ENCODE results near the gene TAX1BP1. TPM values are rescaled to one million over a fixed set of nuclear protein-coding genes. Genes with fewer than 3 reads are reported as not detected.
"Not testable (repeated sequence)": the region's sequence is repeated elsewhere in the genome, so short reads cannot be mapped to it uniquely, and the experiment has no call there.

TAX1BP1 gene
- total RNA-seq, 1 experiment from 2014 or later = 27.0 TPM

DNA sequence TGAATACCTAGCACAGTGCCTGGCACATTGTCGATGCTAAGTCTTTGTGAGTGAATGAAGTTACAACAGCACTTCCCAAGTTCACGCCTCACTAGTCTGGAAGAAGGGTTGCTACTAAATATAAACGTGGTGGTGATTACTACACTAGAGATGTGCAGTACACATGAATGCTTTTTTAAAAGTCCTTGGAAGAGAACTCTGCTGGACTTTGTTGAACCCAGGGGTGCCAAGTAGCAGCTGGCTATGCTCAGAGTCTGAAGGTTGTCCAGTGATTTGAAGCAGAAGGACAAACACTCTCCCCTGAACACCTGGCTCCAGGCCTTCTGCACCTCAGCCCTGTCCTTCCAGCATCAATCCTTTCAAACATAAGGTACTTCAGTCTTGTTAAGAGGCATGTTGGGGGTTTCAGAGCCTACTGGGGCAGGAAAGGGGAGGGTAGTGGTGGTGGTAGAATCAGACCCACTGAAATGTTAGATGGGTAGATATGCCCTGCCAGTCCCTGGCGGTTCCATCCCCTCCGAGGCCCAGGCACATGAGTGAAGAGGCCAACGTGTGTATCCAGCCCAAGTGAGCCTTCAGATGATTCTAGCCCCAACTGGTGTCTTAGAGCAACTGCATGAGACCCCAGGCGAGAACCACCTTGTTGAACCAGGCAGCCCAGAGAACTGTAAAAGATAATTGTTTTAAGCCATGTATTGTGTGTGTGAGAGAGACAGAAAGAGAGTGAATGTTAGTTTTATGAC, 94.4 kb downstream of the TAX1BP1 start:
- no peak for DNase-seq (ENCODE audit: low spot score)
- in situ Hi-C loops (cut with HindIII; ENCODE audit: low sequenced_read_pairs) = no loop called here

DNA sequence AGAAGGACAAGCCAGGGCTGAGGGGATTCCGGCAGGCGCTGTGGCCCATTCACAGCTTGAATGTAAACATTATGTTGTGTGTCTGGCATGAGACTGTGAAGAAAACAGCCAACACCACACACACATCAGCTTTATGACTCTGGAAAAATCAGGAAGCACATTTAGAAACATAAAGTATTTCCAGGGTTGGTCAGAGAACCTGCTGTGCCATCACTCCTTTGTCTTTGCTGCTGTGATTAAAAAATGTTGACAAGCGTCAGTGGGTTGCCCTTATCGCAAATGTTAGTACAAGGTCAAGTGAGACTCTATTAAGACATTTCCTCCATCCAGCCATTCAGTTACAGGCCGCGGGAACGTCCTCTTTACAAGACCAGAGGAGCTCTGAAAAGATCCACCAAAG, 95.4 kb downstream of the TAX1BP1 start:
- in situ Hi-C loops (cut with HindIII; ENCODE audit: low sequenced_read_pairs) = no loop called here
- DNase-seq (ENCODE audit: low spot score) = no peak

DNA sequence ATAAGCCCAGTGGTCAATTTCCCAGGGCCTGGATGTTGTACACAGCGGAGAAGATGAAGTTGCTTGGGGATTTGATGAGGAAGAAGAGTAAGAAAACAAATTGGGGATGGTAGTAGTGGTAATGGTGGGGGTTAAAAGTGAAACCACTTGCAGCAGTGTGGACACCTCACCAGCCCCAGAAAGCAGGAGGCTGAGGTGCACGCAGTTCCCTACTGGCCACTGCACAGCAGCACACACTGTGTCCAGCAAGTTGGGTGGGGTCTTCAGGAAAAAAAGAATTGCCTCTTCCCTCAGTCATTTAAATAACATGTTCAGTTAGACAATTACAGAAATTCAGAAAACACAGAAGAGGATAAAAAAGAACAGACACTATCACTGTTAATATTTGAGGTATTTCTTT, 96.6 kb downstream of the TAX1BP1 start:
- in situ Hi-C loops (cut with HindIII; ENCODE audit: low sequenced_read_pairs) = no loop called here
- no peak for DNase-seq (ENCODE audit: low spot score)

DNA sequence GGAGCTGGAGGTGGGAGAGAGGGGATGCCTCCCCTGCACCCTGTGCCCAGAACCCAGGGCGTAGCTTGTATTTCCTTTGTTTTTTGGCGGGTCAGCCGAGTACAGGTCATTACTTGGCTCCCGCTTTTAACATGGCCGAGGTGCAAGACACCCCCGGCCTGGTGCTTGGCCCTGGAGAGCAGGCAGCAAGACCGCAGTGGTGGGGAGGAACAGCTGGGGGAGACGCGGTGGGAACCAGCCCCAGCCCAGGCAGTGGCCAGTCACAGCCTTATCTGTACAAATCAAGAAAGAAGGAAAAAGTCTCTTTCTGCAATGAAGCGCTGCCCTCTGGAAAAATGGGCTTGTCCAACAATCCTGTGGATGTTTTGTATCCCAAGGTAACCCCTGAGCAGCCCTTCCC, 99.1 kb downstream of the TAX1BP1 start:
- no peak for DNase-seq (ENCODE audit: low spot score)
- in situ Hi-C loops (cut with HindIII; ENCODE audit: low sequenced_read_pairs) = no loop called here

DNA sequence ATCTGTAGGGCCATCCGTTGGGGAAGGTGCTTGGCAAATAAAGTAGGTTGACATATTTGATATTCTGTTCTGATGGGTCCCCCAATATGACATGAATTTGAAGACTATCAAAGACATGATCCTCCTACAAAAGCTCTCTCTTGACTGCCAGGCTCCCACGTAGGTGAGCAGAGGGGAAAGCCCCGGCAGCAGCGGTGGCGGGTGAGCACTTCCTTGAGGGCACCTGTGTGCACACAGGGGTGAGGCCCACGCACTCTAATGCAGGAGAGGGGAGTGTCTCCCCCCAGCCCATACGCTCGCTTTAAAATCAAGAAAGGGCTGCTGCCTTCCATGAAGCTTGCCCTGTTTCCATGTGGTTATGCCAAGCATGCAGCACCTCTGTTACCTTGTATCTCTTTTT, 100.4 kb downstream of the TAX1BP1 start:
- in situ Hi-C loops (cut with HindIII; ENCODE audit: low sequenced_read_pairs) = no loop called here
- DNase-seq (ENCODE audit: low spot score) = no peak

DNA sequence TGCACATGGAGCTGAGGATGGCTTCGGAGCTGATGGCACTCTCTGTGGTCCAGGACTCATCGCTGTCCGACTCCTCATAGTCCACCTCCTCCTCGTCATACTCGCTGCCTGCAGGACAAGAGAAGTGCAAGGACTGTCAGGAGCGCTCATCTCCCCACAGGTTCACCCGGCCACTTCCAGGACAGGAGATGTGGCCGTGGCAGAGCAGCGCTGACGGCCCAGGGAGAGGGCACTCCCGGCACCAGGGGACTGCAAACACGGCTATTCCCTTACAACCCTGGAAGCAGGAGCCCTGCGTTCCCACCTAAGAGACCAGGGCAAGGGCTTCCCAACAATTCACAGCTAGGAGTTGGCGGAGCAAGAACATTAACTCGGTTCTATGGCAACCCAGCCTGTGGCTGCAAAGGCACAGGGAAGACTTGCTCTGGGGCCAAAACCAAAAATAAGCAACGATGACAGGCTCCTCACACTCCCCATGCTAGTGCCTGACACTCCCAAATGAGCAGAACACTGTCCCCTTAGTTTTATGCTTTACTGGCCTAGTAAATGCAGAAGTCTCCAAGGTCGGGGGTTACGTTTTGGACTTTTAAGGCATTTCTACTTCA, 100.9 kb downstream of the TAX1BP1 start:
- in situ Hi-C loops (cut with HindIII; ENCODE audit: low sequenced_read_pairs) = no loop called here
- no peak for DNase-seq (ENCODE audit: low spot score)

DNA sequence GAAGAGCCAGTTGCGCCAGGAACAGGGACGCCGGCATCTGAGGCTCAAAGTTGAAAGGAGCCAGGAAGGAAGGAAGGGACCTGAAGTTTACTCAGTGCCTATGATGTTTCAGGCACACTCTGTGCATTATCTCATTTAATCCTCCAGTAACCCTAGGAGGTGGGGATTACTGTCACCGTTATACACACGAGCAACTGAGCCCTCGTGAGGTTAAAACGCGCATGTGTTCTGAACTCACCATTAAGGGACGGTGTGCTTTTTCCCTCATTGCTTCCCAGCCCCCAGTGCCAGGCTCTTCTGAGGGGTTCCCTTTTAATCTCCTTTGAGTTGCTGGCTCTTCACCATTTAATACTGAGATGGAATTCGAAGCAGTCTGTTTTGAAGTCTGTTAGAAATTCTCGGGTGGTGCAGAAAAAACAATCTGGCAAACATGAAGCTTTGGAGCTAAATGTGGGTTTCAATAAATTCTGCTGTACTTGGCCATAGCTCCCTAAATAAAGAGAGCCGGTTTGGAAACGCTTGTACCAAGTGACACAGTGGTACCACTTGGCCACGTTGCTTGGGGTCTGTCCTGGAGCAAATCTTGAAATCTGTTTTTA, 102.2 kb downstream of the TAX1BP1 start:
- DNase-seq (ENCODE audit: low spot score) = no peak
- in situ Hi-C loops (cut with HindIII; ENCODE audit: low sequenced_read_pairs) = no loop called here

DNA sequence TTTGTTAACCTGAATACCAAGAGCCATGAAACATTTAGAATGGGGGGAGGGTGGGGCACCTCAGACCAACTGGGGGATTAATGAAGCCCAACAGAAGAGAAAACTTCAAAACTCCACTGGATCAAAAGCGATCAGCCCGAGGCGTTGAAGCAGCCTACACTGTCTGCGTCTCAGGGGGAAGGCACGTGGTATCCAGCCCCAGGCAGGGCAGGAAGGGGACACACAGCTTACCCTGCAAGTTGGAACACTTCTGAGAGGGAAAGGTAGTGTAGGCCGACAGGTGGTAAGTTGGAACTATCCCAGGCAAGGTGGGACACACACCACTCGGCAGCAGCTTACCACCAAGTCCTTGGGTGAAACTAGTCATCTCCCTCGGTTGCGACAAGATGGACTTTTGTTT, 102.9 kb downstream of the TAX1BP1 start:
- DNase-seq (ENCODE audit: low spot score) = no peak

DNA sequence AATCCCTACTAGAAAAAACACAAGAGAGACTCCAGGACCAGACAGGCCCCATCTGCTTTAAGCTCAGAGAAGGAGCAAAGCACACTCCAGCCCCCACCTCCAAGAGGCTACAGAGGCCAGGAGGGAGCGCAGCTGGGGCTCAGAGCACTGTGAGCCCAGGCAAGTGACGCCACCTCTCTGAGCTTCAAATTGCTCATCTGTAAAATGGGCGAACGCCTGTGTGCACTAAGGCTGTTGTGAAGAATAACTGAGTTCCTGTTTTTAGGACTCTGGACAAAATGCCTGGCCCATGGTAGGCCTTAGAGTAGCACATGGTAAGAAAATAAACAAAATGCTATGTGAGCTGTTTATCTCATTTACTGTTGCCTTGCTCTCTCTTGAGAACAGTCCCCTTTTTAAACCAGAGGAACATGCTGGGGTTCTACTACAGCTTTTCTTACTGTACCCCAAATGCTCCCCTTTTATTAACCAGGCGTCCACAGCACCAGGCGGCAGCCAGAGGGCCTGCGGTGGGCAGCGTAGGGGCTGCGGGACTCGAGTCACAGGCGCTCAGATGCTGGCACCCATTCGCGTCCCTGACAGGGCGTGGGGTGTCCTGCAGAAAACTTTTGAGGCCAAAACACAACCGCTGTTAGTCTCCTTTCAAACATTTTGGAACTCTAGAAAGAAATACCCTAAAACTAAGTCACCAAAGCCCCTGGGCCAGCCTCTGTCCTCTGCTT, 103.8 kb downstream of the TAX1BP1 start:
- DNase-seq (ENCODE audit: low spot score) = no peak
- in situ Hi-C loops (cut with HindIII; ENCODE audit: low sequenced_read_pairs) = no loop called here

More for the DNA sequence above, 102.9 kb downstream of the TAX1BP1 start:
- in situ Hi-C loops (cut with HindIII; ENCODE audit: low sequenced_read_pairs) = no loop called here

DNA sequence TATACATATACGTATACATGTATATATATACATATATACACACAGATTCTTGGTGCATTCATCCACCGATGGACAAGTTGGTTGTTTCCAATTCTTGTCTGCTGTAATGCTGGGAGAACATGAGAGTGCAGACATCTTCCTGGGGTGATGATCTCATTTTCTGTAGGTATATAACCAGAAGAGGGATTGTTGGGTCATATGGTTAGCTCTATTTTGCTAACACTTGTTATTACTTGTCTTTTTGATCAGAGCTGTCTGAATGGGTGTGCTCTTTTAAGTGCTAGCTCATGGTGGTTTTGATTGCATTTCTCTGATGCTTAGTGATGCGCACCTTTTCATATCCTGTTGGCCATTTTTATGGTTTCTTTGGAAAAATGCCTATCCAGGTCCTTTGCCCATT, 106.4 kb downstream of the TAX1BP1 start:
- in situ Hi-C loops (cut with HindIII; ENCODE audit: low sequenced_read_pairs) = no loop called here
- no peak for DNase-seq (ENCODE audit: low spot score)

DNA sequence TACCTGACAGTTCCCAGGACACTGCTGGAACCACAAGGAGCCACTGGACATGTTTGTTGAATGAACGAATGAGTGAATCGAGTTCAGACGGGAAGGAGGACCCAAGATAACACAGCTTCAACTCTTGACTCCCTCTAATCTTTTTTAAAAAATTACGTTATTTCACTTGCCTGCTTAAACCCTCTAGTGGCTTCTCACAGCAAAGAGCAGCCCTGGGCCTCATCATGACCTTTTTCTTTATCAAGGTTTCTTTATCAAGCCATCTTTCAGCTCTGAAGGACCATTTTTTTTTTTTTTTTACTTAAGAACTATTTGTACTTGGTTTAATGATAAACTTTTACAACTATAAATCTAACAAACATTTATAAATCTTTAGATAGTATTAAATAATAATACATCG, 110.6 kb downstream of the TAX1BP1 start:
- no peak for DNase-seq (ENCODE audit: low spot score)
- in situ Hi-C loops (cut with HindIII; ENCODE audit: low sequenced_read_pairs) = no loop called here

DNA sequence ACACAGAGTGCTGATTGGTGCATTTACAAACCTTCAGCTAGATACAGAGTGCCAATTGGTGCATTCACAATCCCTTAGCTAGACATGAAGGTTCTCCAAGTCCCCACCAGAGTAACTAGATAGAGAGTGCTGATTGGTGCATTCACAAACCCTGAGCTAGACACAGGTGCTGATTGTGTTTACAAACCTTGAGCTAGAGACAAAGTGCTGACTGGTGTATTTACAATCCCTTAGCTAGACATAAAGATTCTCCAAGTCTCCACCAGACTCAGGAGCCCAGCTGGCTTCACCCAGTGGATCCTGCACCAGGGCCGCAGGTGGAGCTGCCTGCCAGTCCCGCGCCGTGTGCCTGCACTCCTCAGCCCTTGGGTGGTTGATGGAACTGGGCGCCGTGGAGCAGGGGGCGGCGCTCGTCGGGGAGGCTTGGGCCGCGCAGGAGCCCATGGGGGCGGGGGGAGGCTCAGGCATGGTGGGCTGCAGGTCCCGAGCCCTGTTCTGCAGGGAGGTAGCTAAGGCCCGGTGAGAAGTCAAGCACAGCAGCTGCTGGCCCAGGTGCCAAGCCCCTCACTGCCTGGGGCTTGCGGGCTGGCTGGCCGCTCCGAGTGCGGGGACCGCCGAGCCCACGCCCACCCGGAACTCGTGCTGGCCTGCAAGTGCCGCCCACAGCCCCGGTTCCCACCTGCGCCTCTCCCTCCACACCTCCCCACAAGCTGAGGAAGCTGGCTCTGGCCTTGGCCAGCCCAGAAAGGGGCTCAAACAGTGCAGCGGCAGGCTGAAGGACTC, 116.9 kb downstream of the TAX1BP1 start:
- DNase-seq (ENCODE audit: low spot score); in situ Hi-C loops (cut with HindIII; ENCODE audit: low sequenced_read_pairs): not testable (repeated sequence)

DNA sequence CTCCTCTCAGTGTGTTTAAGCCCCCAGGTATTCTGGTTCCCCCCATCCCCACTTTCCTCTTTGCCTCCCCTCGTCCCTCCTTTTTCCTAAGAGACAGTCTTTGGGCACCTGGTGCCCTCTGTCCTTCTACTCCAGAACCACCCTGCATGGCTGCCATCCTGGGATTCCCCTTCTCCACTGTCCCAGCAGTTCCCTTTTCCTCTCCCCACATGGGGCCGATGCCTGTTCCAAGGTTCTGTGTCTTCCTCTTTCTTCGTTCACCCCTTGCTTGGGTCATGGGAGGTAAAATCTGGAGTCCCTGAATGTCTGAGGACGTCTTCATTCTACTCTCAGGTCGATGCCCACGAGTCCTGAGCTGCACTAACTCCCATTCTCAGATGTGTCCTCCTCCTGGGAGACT, 120.8 kb downstream of the TAX1BP1 start:
- no peak for DNase-seq (ENCODE audit: low spot score)
- in situ Hi-C loops (cut with HindIII; ENCODE audit: low sequenced_read_pairs) = no loop called here

DNA sequence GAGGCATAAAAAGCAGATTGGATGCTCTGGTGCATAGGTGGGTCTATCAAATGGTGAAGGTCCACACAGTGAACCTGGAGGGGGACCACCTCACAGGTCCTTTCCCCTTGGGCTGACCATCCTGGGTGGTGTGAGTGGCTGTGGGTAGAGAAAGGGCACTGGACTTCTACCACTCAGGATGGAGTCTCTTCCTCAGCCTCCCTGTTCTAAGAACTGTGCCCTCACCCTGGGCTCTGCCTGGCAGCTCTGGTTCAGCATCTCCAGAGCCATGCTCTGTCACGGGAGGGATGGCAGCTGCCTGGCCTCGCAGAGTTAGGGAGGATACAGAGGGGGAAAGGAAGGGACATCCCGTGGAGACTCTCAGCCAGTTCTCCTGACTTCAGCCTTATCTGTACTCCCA, 121.8 kb downstream of the TAX1BP1 start:
- in situ Hi-C loops (cut with HindIII; ENCODE audit: low sequenced_read_pairs) = no loop called here
- DNase-seq (ENCODE audit: low spot score) = no peak

DNA sequence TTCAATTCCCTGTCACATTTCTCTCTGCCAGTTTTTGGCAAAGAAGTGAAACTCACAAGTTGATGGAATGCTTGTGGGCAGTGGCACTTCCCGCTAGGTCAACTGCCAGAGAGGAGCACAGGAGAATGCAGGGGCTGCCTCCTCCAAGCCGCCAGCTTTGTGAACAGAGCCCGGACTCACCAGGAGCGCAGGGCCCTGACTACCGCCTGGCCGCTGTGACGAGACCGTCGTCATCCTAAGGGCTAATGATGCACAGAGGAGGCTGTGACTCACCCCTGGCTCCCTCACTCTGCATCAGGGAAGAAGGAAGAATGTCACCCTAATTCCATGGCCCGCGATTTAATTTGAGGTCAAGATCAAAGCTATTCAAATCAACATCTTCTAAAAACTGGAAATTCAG, 123.9 kb downstream of the TAX1BP1 start:
- no peak for DNase-seq (ENCODE audit: low spot score)

DNA sequence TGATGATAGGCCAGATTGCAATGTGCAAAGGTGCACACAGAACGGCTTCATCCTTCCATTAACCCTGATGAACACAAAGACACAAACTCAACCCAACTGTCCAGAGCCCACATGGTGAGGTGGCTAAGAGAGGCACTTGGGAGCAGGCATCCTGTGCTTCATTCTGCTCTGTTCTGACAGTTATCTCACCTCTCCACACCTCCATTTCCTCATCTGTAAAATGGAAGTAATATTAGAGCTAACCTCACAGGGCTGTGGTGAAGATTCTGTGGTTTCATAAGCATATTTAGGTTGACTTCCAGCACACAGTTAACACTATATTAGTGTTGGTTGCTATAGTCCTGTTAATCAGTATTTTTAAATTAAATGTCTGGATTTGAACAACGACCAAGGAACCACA, 126.3 kb downstream of the TAX1BP1 start:
- in situ Hi-C loops (cut with HindIII; ENCODE audit: low sequenced_read_pairs) = no loop called here

More for the DNA sequence above, 123.9 kb downstream of the TAX1BP1 start:
- in situ Hi-C loops (cut with HindIII; ENCODE audit: low sequenced_read_pairs) = no loop called here

DNA sequence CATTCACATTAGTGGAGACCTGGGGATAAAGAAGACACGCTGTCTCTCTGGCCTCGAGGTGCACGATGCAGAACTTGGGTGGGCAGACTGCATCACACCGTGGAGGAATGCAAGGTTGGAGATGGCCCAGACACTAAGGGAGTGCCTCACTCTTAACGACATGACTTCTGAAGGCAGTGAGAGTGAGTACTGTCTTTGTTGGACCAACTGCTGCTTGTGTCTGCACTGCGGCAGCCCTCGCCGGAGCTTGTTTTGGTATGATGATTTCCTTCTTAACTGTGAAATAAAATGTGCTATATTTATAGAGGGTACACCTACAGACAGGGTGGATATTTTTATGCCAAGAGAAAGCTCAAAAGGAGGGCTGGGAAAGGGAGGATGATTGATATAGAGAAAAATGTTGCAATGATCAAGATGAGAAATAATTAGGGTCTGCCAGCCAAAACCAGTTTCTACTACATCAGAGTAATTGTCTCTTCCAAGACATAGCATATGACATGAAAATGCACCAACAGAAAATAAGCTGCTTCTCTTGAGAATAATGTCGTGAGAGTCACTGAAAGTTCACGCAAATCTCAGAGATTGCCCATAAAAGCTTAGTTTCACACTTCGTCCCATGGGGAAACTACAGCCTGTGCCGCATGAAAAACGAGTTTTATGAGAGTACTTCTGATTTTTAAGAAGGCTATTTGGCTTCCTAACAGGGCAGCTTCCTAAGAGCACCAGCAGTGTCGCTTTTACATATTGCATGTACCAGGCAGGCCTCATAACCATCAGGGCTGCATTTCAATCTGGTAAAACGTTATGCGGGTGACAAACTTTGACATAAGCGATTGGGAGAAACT, 127.1 kb downstream of the TAX1BP1 start:
- DNase-seq (ENCODE audit: low spot score) = no peak
- in situ Hi-C loops (cut with HindIII; ENCODE audit: low sequenced_read_pairs) = no loop called here

More for the DNA sequence above, 126.3 kb downstream of the TAX1BP1 start:
- DNase-seq (ENCODE audit: low spot score) = no peak

DNA sequence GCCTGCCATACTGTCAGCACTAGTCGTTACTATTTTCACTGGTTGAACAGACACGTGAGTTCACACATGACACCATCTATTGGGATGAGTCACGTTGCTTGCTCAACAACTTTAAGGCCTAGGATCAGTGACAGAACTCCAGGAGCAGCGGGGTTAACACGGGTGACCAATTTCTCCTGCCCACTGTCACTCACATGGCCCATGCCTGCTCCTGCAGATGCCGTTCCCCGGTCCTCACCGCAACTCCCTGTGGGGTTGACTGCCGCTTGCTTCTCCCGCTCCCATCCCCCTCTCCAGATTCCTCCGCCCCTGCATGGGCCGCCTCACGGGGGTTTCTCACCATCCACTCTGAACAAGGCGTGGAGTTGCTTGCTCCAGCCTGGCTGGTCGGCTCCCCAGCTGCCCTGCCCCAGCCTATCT, 128.2 kb downstream of the TAX1BP1 start:
- no peak for DNase-seq (ENCODE audit: low spot score)
- in situ Hi-C loops (cut with HindIII; ENCODE audit: low sequenced_read_pairs) = no loop called here
